Fibroblast of mammary gland (primary cell): ENCODE data around the gene LAPTM5.

Source experiments
- DNase-seq: peaks from one replicate; pipeline ENCODE4 v3.0.0-alpha.2; 2010; ENCODE audit warnings: low read depth
- H3K4me3 ChIP-seq: 2 replicates; pipeline ENCODE4 v1.5.1; 2011; ENCODE audit warnings: low read depth, mild to moderate bottlenecking, low read length, moderate library complexity; ENCODE audit not compliant: control insufficient read depth
- TF ChIP-seq, protein P1 (sequence below): conservative IDR thresholded peaks from 2 replicates; pipeline ENCODE4 v1.5.1; 2011; ENCODE audit warnings: low read depth, low read length, inconsistent platforms; ENCODE audit not compliant: control insufficient read depth, insufficient read depth

LAPTM5 gene

DNA sequence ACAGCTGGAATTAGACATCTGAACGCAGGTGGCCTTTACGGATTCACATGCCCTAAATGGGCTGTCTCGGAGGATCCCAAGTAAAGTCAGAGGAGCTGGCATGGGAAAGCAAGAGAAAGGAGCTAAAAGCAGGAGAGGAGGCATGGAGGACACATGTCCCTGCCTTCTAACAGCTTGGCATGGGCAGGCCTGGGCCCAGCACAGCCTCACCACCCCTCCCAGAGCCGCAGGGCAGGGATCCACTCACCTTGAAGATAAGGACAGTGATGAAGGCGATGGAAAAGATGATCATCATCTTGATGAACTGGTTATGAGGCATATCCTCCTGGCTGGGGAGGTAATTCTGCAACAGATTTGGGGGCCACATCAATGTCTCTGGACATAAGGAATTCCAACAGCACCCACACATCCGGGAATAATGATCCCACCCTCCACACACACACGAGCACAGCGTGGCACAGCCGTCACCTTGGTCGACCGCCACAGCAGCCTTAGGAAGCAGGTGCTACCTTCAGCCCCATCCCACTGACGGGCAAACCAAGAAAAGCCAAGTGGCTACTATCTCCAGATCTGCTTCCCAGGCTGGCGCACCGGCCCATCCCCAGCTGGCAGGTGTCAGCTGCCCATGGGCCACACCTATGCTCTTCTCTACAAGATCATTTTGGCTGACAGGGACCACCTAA lies 20.1 kb downstream of the LAPTM5 start:
- TF ChIP-seq, protein P1, sequence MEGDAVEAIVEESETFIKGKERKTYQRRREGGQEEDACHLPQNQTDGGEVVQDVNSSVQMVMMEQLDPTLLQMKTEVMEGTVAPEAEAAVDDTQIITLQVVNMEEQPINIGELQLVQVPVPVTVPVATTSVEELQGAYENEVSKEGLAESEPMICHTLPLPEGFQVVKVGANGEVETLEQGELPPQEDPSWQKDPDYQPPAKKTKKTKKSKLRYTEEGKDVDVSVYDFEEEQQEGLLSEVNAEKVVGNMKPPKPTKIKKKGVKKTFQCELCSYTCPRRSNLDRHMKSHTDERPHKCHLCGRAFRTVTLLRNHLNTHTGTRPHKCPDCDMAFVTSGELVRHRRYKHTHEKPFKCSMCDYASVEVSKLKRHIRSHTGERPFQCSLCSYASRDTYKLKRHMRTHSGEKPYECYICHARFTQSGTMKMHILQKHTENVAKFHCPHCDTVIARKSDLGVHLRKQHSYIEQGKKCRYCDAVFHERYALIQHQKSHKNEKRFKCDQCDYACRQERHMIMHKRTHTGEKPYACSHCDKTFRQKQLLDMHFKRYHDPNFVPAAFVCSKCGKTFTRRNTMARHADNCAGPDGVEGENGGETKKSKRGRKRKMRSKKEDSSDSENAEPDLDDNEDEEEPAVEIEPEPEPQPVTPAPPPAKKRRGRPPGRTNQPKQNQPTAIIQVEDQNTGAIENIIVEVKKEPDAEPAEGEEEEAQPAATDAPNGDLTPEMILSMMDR = no peak
- no peak overlapping the region for H3K4me3 ChIP-seq
- no peak for DNase-seq

GRCh38 chr1:30735668-30736498 lies 21.7 kb downstream of the LAPTM5 start:
- TF ChIP-seq, protein P1 = no peak
- no peak overlapping the region for H3K4me3 ChIP-seq
- DNase-seq = no peak

DNA sequence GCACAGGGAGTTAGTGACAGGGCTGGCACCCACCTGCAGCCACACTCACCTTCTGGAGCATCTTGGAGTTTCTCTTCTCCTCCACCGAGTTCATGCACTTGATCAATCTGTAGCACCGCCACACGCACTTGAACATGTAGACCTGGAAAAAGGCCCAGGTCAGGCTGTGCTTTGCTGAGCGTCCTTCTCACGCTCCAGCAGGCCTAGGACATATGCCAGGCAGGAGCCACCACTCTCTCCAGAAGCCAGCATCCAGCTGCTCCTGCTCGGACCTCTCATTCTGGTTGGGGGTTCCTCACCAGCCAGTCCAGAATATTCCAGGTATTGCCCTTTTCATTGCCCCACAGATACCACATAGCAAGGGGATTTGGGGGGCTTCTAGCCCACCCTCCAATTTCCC lies 22.4 kb downstream of the LAPTM5 start:
- TF ChIP-seq, protein P1 = no peak

GRCh38 chr1:30734580-30734979 lies 23.0 kb downstream of the LAPTM5 start:
- no peak overlapping the region for H3K4me3 ChIP-seq
- TF ChIP-seq, protein P1 = no peak
- DNase-seq = no peak

More for the DNA sequence above, 22.4 kb downstream of the LAPTM5 start:
- DNase-seq = no peak
- H3K4me3 ChIP-seq = no peak overlapping the region

DNA sequence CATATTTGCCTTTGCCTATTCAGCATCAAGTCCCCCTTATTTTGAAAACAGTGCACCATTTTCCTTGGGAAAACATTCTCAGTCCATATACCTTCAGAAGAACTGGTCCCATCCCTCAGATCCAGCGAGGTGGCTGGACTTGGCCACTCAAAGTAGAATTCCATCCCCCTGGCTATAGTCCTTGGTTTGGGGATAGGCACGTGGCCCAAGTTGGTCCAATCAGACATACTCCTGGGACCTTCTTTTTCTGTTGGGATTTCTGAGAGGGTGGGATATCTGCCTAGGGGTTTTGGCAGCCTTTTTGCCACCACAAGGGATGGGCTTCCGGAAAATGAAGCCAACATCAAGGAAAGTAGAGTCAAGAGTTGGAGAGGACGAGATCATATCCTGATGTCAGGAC lies 23.5 kb downstream of the LAPTM5 start:
- H3K4me3 ChIP-seq = no peak overlapping the region
- TF ChIP-seq, protein P1 = no peak
- no peak for DNase-seq

DNA sequence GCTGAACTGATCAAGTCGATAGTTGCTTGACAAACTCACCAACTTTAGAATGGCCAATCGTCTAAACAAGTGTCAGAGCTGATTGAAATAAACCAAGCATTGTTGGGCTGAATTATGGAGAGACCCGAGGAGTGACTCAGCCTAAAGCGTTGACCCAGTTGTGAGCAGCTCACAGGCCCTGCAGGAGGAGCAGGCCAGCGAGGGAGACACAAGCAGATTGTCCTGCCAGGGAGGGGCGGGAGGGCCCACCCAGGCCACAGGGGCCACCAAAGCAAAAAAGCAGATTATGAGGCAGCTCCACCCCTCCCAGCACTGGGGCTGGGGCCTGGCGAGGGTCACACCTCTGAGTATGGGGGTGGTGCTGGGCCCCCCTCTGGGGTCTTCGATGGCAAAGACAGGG lies 24.1 kb downstream of the LAPTM5 start:
- TF ChIP-seq, protein P1 = no peak
- no peak overlapping the region for H3K4me3 ChIP-seq
- DNase-seq = no peak
